ENCODE data around the gene SH3BP4. TPM values are rescaled to one million over a fixed set of nuclear protein-coding genes. Genes with fewer than 3 reads are reported as not detected.

Gene SH3BP4
- total and polyA plus RNA-seq, 2 of the 8 experiments (the other 6 are each of a cell fraction or from before 2014, with no cell fraction given) = 28.3 to 35.4 TPM

- no peak for TF ChIP-seq POU5F1 (IDR thresholded peaks at IDR 0.05; ENCODE audit: low read depth, low read length)
These were observed 46.8 kb downstream of the SH3BP4 start (continued) for GRCh38 chr2:234998404-234999211.
